Left forelimb (tissue), 1 donor: ENCODE data around the gene LINC00237.

Experiments used
- DNase-seq: peaks from one replicate; pipeline ENCODE4 v3.0.0-alpha.2; 2018; ENCODE audit warnings: low spot score

Gene LINC00237

DNA sequence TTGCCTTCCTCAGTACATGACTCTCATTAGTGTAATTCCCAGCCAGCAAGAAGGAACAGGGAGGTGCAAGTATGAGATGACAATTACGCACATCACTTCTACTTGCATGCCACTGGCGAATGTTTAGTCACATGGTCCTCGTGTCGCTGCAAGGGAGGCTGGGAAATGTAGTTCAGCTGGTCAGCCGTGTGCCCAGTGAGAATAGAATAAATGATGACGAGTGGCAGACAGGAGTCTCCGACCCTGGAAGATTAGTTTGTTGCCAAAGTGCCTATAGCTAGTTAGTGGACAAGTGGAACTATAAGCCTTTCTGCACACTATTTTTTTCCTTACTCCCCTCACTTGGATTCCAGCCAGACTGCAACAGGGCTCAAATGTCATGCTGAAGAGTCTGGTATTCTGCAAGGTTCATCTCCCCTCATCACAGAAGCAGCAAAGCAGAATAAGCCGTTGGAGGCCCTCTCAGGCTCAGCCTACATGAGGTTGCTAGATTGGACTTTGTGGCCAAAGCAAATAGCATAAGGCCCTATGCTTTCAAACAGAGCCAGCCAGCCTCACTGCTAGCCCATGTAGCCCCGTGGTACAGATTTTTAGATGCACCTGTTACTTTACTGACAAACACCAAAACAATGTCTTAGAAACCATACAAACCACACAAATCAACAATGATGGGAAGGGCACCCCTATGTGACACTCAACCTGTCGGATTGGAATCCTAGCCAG, 9.7 kb downstream of the LINC00237 start:
- no peak for DNase-seq

DNA sequence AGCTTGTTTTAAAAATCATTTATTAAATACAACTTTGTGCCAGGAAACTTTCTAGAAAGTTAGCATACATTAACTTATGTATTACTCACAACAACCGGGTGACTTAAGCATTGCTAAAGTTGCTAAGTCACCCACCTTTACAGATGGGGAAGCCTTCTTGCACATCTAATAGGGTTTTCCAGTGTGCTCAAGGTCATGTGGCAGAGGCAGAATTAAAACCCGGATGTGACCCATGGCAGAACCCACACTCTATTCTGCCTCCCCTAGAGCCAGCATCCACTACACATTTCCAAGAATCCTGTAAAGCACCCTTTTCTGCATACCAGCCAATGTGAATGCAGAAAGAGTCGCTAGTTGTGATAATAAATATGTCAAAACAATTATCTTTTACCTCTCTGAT, 13.4 kb downstream of the LINC00237 start:
- DNase-seq, result no peak

GRCh38 chr20:21090721-21091120, 15.4 kb downstream of the LINC00237 start:
- no peak for DNase-seq

DNA sequence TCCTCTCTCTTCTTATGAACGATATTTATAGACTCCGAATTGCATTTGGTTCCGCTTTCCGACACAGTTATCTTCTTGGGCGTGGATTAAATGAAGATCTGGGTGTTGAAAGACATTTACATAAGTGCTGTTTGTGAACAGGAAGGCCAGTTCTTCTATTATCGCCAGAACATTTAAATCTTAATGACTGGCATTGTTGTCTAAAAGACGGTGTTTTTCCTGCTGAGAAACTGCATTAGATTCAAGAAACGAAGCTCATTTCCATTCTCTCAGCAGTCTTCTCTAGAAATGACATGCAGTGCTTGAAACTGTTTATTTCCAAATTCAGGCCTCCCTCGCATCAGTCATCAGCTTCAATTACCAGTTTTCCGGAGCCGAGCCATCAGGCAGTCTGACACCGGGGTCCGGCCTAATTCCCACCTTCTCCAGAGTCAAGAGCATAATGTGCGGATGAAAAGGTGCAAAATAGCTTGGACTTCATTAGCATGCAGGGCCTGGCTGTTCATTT, 16.0 kb downstream of the LINC00237 start:
- DNase-seq, result no peak

GRCh38 chr20:21089391-21089790, 16.8 kb downstream of the LINC00237 start:
- no peak for DNase-seq

- no peak for DNase-seq
Observed at GRCh38 chr20:21087862-21088540, 18.2 kb downstream of the LINC00237 start.

DNA sequence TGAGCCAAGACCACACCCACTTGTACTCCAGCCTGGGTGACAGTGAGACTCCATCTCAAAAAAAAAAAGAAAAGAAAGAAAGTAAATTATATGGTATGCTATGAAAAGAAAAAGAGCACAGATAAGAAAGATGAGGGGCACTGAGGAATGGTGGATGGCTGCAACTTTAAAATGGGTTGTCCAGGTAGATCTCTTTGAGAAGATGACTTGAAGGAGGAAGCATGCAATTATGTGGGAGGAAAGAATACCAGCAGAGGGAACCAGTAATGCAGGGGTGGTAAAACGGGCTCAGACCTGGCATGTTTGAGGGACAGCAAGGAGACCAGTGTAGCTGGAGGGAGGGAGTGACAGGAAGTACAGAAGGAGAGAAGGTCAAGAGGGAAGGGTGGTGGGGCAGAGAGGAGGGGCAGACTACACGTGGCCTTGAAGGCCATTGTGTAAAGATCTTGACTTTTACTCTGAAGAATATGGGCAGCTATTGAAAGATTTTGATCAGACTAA, 22.3 kb downstream of the LINC00237 start:
- no peak for DNase-seq

DNA sequence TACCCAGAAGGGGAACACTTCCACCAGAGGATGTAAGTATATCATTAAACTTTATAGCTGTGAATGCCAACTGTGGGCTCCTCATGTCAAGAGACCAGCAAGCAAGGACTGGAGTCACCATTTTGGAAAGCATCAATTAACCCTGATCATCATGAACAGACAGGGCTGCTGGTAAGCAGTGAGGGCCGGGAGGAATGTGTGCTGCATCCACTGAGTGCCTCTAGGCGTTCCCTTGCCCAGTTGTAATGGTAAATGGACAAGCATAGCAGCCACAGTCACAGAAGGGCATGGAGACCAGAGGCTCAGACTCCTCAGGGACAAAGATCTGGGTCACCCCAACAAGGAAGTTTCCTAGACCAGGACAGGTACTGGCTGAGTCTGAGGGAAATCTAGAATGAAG, 23.6 kb downstream of the LINC00237 start:
- DNase-seq, result no peak

- DNase-seq, result no peak
Observed at GRCh38 chr20:21077809-21078345, 28.3 kb downstream of the LINC00237 start.

DNA sequence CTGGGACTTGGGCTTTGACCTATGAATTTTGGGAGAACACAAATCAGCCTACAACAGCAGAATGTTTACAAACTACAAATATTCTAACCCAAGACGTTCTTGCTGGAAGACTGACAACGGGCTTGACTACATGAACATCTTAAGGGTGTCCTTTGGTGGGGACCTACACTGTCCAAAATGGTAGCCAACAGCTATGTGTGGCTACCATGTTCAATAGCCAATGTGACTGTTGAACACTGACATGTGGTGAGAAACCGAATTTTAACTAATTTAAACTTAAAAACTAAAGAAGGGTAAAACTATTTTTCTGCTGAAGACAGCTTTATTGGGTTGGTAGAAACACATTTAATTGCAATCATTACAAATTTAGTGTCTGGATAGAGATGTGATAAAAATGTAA, 30.1 kb downstream of the LINC00237 start:
- no peak for DNase-seq

- DNase-seq, result no peak
Observed at GRCh38 chr20:21075471-21075870, 30.7 kb downstream of the LINC00237 start.

- DNase-seq, result no peak
Observed at GRCh38 chr20:21074605-21075336, 31.4 kb downstream of the LINC00237 start.

DNA sequence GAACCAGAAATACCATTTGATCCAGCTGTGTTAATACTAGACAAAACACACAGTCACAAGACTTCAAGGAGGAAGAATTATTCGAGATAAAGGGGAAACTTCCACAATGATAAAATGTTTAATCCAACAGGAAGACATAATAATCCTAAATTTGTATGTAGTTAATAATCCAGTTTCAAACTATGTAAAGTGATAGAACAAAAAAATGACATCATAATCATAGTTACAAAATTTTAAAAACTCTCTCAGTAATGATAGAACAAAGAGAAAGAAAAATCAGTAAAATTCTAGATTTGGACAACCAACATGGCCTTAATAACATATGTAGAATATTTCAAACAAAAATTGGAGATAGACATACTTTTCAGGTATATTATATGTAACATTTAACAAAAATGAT, 38.9 kb downstream of the LINC00237 start:
- no peak for DNase-seq

DNA sequence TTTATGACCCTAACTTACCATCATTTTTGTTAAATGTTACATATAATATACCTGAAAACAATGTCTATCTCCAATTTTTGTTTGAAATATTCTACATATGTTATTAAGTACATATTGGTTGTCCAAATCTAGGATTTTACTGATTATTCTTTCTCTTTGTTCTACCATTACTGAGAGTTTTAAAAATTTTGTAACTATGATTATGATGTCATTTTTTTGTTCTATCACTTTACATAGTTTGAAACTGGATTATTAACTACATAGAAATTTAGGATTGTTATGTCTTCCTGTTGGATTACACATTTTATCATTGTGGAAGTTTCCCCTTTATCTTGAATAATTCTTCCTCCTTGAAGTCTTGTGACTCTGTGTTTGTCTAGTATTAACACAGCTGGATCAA, 41.2 kb downstream of the LINC00237 start:
- no peak for DNase-seq

GRCh38 chr20:21063276-21063675, 42.9 kb downstream of the LINC00237 start:
- no peak for DNase-seq

DNA sequence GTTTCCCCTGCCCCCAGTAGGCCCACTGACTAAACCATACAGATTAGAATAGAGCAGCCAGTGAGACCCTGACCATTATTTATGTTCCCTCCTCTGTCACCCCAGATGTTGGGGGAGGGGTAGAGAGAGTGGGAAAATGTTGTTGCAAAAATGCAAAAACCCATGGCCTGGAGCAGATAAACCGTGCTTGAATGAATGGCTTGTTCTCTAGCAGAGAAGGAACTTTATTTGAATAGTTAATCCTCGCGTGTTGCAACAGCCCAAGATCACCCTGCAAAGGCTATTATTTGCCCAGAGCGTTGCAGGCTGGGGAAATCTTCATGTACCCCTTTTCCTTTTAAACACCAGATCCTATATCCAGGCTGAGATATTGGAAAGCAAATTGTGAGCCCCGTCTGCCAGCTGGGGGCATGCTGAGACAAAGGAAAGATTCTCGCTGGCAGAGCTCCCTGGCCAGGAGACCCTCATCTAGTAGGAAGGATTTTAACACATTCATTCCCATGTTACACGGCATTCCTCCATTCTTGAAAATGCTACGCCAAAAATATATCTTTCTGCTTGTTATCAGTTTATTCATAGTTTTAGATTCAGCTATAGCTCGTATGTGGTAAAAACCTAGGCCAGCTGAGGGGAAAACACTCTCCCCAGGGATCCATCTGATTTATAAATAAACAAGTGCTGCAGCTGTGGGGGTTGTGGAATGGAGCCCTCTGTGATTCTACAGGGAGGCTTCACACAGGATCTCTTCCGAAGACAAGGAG, 53.0 kb downstream of the LINC00237 start:
- no peak for DNase-seq

GRCh38 chr20:21052686-21053001, 53.5 kb downstream of the LINC00237 start:
- DNase-seq, result no peak

DNA sequence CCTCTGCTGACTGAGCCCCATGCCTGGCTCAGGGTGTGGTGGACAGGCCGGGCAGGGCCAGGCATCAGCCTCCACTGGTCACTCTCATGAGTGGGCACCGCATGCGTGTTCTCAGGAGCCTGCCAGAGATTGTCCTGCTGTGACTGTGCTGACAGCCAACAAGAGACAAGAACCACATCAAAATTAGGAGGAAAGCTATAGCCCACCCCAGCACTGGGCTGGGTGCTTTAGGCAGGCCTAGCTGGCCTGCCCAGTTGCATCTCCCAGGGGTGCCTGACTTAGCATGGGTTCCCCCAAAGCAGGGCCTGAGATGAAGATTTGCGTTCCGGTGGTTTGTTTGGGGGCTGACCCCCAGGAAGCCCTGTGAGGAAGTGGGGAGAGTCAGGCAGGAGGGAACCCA, 53.9 kb downstream of the LINC00237 start:
- no peak for DNase-seq

DNA sequence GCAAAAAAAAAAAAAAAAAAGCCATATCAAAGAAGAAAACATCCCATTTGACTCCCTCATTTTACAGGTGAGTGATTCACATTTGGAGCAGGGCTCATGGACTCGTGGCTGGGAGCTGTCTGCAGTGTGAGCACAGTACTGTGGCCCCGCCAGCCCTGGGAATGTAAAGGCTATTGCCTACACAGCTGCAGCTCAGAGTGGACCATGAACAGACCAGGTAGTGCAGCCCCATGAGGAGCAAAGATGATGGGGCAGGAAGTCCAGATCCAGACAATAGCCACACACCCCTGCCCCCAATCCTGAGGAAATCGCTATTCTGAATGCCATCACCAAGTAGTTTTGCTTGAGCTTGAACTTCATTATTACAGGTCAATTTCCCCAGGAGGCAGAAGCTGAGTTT, 55.4 kb downstream of the LINC00237 start:
- DNase-seq, result no peak

DNA sequence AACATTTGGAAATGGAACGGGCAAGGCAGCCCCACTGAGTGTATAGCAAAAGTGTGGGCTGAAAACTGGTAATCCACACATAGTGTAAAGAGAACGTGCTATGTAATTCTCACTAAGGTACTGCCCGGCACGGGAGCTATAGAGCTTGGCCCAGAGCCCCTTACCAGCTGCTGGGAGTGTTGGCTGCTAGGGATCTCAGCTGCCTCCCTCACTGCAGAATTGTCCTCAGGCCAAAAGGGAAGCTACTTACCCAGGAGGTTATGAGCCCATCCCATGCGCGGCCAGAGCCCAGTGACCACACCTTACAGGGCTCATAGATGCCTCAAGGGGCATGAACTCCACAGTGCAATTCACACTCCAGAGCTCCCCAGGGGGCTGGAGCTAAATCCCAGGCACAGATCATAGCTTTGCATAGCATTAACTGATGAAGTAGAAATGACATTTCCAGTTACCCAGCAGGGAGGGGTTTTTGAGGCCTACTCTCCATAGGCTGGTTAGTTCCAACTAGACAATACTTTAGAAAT, 56.8 kb downstream of the LINC00237 start:
- DNase-seq, result no peak

DNA sequence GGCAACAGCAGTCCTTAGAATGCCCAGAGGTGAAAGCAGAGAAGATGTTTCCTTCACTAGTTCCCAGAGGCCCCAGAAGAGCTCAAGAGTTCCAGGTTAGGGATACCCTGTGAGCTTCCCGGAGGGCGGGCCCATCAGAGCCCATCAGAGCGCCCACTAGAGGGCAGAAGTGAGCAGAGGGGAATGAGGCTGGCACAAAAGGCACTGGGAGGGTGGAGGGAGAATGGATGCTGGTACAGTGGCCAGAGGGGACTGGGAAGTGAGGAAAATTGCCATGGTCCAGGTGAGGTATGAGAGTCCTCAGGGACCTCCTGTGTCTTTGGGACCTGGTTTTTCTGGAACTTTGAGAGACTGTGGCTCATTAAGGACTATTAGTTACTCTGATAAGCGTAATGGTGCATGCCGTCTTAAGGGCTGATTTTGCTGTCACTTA, 57.3 kb downstream of the LINC00237 start:
- no peak for DNase-seq

- DNase-seq, result no peak
Observed at GRCh38 chr20:21047981-21048380, 58.2 kb downstream of the LINC00237 start.
